T-helper 17 cell (primary cell): ENCODE measurements around the gene ABHD17A. TPM values are rescaled to one million over a fixed set of nuclear protein-coding genes. Genes with fewer than 3 reads are reported as not detected.
"Not testable (repeated sequence)": the region's sequence is repeated elsewhere in the genome, so short reads cannot be mapped to it uniquely, and the experiment has no call there.

Experiments used
- ATAC-seq: fragments of 150-1000 bp; cut with Tn5 transposase; 2 replicates; pipeline ENCODE4 v1.10.0; 2021; ENCODE audit warnings: mild to moderate bottlenecking, moderate library complexity
- DNase-seq, 3 donors: peaks; one replicate each; pipeline versions ENCODE4 v3.0.0 to v3.0.0-alpha.2; 2020 to 2021
- H3K9me3 ChIP-seq: one replicate; pipeline ENCODE4 v1.7.0; 2013; ENCODE audit warnings: low read length, mild to moderate bottlenecking; ENCODE audit not compliant: control insufficient read depth, poor library complexity, severe bottlenecking
- H3K27ac Mint-ChIP-seq: one replicate; pipeline ENCODE4 v1.8.0; 2022; ENCODE audit warnings: mild to moderate bottlenecking, moderate library complexity, mixed read lengths
- H3K27me3 Mint-ChIP-seq: one replicate; pipeline ENCODE4 v1.8.0; 2022; ENCODE audit warnings: mixed read lengths
- H3K36me3 Mint-ChIP-seq: one replicate; pipeline ENCODE4 v1.8.0; 2022; ENCODE audit warnings: low read depth, mixed read lengths
- H3K4me1 Mint-ChIP-seq: one replicate; pipeline ENCODE4 v1.8.0; 2022; ENCODE audit warnings: mild to moderate bottlenecking, mixed read lengths
- H3K4me3 Mint-ChIP-seq: one replicate; pipeline ENCODE4 v1.8.0; 2022; ENCODE audit warnings: mild to moderate bottlenecking, moderate library complexity, mixed read lengths
- total RNA-seq, 4 donors: library from RNA in 2 of 4; stranded (reverse) in 2 of 4; gene quantifications; one replicate each; pipeline ENCODE4 v1.2.3 and lab custom pipeline; 2022 to 2026

Gene ABHD17A
- total RNA-seq, 2 donors from 2014 or later, result 121 to 125 TPM

DNA sequence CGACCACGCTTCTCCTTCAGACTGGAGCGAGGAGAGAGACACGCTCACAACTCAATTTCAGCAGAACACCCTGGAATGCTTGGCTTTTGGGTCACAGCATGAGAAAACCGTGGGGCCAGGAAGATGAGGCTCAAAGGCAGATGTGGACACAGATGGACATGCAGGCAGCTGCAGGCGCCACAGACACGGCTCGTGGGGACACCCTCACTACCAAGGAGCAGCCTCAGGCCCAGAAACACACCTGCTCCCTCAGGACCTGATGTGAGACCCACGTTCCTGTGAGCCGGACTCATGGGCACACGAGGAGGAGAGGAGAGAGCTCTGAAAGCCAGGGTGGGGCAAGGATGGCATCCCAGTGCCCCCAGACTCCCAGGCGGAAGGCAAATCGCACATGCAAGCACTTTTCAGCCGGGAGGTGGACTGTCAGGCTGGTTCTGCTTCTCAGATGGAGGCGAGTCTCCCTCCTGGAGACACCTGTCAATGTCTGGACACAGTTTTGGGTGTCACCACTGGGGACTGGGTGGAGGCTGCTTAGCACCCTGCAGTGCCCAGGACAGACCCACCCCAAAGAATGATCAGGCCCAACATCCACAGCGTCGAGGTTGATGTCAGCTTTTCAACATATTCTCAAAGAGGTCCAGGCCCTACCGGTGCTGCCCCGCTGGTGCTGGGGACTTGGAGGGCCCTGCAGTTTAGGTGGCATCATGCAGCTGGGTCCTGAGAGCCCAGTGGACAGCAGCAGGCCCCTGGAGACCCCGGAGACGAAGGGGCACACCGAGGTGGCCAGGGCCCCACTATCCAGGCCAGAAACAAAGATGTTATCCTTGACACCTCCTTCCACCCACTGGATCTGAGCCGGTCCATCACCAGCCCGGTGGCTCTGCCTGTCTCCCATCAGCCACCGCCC lies 2.3 kb downstream of the ABHD17A start:
- Mint-ChIP-seq H3K4me3 (peak overlapping the region; percentile 98), H3K27me3 (no peaks in the 10 kb centered on the region), H3K27ac (peak overlapping the region; percentile 100), H3K4me1 (peaks cover 34% of the 10 kb centered on the region), H3K36me3 (peaks cover 6% of the 10 kb centered on the region)
- DNase-seq (no peak), ATAC-seq (peak; percentile 1)
- no peaks in the 10 kb centered on the region for H3K9me3 ChIP-seq

DNA sequence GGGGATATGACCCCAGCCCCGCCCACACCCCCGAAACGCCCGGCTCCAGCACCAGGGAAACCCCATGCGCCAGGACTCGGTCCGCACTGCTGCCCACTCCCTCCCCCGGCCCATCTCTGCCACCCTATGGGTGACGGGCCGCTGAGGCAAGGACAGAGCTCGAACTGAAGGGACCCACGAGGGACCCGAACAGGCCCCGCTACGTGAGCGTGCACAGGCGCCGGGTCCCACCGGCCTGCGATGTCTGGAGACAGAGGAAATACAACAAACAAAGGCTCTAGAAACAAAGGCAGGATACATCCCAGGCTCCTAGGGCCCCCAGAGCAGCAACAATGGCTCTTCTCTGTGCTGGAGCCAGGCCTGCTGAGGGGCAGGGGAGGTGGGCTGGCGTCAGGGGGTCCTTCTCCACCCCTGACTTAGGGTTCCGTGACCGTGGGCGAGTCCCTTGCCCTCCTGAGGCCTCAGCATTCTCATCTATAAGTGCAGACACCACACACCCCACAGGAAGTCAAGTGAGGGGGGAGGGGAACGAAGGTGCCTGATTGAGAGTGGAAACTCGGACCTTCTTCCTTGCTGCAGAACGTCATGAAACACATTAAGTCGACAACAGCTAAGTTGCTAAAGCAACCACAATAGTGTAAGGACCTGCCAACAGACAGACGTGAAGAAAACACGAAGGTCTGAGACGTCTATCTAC lies 3.1 kb downstream of the ABHD17A start:
- Mint-ChIP-seq H3K4me1 (peaks cover 31% of the 10 kb centered on the region), H3K4me3 (peak overlapping the region; percentile 98), H3K36me3 (peaks cover 6% of the 10 kb centered on the region), H3K27me3 (no peaks in the 10 kb centered on the region), H3K27ac (peak overlapping the region; percentile 100)
- no peaks in the 10 kb centered on the region for H3K9me3 ChIP-seq
- ATAC-seq (peak; percentile 70), DNase-seq (peak in 2 of 3 donors; percentile 50 to 51)

DNA sequence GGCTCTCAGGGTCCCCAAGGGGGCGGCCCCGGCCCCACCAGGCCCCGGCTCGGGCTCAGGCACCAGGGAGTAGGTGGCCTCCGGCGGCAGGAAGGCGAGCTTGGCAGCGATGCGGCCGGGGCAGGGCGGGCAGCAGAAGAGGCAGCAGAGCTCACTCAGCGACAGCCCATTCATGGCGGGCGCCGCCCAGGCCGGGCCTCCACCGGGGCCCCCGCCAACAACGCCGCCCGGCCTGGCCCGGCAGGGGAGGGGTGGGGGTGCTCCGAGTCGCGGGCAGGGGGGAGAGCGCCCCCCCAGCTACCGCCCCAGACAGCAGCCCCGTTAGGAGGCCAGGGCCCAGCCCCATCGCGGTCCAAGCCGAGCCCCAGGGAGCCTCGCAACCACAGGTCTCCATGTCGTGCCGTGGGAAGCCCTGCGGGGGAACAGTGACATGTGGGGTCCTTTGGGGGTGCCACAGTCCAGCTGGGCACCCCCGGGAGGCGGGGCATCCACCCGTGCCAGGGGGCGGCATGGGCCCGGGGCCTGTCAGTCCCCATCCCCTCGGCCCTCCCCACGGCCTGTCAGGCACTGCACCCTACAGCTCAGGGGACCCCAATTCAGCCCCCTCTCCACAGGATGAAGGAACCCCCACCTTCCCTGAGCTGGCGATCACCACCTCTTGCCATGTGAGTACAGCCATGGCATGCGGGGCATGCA lies 3.8 kb downstream of the ABHD17A start:
- H3K4me3 Mint-ChIP-seq, result peak overlapping the region; percentile 98
- not testable (repeated sequence) for ATAC-seq, H3K36me3 Mint-ChIP-seq, H3K9me3 ChIP-seq, DNase-seq, H3K27me3 Mint-ChIP-seq
- peak overlapping the region; percentile 100 for H3K27ac Mint-ChIP-seq
- H3K4me1 Mint-ChIP-seq, result peaks cover 31% of the 10 kb centered on the region

DNA sequence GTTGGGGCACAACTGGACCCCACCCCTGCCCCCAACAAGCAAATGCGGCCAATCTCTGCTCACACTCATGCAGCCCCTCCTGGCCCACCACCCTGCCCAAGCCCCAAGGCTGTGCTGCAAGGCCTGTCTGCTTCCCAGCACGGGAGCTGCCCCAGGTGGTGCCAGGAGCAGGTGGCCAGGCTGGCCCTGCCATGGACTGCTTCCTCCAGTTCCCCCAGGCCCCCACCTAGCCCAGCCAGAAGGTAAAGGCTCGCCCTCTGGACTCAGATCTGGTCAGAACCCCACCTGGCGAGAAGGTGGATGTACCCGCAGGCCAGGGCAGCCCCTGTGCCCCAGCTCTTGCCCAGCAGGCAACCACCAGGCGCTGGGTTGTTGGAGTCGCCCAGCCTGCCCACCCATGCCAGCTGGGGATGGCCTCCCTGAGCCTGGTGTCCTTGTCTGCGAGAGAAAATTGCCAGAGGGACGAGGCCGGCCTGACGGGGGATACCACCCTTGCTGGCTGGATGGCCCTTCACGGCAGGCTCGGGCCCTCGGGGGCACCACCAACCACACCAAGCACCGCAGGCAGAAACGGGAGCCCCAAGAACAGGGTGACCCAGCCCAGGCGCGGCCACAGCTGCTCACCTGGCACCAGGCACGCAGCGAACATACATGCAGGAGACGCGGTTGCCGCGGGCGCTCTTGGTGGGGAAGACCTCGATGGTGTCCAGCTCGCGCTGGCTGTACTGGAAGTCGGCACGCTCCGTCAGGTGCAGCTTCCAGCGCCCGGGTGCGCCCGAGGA lies 4.5 kb downstream of the ABHD17A start:
- Mint-ChIP-seq H3K4me3 (no peak overlapping the region), H3K4me1 (peaks cover 37% of the 10 kb centered on the region), H3K27ac (peak overlapping the region; percentile 32), H3K27me3 (no peaks in the 10 kb centered on the region), H3K36me3 (peaks cover 6% of the 10 kb centered on the region)
- H3K9me3 ChIP-seq, result no peaks in the 10 kb centered on the region
- no peak for ATAC-seq
- no peak for DNase-seq

DNA sequence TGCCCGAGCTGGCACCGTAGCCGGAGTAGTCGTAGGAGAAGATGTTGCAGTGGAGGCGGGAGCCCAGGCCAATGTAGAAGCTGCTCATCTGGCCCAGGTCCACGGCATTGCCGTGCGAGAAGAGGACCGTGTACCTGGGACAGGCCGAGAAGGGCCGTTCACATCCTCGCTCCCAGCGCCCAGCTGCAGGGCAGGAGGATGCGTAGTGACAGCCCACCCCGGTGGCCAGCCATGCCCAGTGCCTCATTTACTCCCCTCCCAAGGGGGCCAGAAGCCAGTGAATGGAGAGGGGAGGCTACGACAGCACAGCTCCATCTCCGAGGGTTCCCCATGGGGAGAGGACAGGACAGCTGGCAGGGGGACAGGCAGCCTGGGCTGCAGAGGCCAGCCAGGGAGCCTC lies 5.3 kb downstream of the ABHD17A start:
- Mint-ChIP-seq H3K4me1 (peaks cover 39% of the 10 kb centered on the region), H3K27ac (peak overlapping the region; percentile 32)
- H3K9me3 ChIP-seq, H3K36me3 Mint-ChIP-seq, ATAC-seq, DNase-seq, H3K4me3 Mint-ChIP-seq, H3K27me3 Mint-ChIP-seq: not testable (repeated sequence)

DNA sequence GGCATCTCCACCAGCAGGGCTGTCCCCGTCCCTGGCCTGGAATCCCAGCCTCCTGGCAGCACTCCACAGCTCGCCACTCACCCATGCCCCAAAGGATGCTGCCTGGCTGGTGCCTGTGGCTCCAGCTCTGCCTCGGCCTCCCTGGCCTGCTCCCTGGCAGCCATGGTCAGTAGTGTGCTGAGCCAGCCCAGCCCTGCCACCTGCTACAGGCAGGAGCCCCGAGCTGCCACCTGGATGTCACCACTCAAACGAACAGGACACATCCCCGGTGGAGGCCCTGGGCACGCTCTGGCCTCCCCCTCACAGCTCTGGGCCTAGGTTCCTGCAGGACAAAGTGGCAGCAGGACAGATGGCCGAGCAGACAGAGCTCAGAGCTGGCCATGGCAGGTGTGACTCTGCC lies 6.7 kb downstream of the ABHD17A start:
- H3K36me3 Mint-ChIP-seq, H3K27me3 Mint-ChIP-seq, DNase-seq, ATAC-seq, H3K9me3 ChIP-seq: not testable (repeated sequence)
- Mint-ChIP-seq H3K27ac (peak overlapping the region; percentile 67), H3K4me3 (peak overlapping the region; percentile 61), H3K4me1 (peaks cover 38% of the 10 kb centered on the region)

DNA sequence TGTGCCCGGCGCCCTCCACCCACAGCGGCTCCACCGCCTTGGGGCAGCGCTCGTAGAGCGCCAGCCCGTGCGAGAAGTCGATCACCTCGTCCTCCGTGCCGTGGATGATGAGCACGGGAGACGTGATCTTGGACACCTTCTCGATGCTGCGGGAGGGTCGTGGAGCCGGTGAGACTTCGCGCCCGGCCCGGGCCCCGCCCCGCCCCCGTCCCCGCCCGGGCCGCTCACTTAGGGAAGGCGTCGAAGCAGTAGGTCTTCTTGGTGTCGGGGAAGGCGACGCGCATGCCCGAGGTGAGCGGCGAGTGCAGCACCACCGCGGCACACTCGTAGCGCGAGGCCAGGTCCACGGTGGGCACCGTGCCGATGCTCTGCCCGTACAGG lies 8.0 kb downstream of the ABHD17A start:
- peak in 1 of 3 donors; percentile 6 for DNase-seq
- not testable (repeated sequence) for ATAC-seq, H3K27ac Mint-ChIP-seq, H3K4me3 Mint-ChIP-seq, H3K36me3 Mint-ChIP-seq, H3K27me3 Mint-ChIP-seq, H3K9me3 ChIP-seq
- H3K4me1 Mint-ChIP-seq, result peaks cover 27% of the 10 kb centered on the region

DNA sequence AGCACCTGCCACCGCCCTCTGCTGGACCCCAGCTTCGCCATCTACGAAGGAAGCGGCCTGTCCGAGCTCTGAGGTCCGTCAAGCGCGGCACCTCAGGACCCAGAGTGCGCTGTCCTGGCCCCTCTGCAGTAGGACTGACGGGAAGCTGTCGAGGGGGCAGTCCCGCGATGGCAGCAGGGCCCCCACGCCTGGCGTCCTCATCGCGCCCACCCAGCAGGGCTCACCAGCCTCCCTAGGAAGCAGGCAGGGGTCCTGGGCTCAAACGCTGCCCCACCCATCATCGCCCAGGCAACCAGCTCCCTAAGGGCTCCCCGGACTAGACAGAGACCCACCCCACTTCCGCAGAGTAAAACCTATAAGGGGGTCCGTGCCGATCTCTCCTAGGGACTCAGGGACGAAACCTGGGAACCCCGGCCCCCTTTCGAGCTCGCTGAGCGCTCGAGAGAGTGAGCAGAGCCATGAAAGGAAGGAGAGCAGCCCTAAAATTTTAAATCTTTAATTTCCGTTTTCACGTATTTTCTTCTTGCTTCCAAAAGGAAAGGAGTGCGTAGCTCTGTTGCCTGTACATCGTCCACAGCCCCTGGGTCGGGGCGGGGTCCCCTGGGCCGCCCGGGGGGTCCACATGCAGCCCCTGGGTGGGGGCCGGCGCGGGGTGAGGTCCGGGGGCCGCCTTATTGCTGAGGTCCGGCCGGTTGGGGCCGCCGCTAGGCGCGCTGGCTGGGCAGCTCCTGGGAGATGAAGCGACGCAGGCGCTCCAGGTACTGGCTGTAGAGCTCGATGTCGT lies 8.6 kb downstream of the ABHD17A start:
- not testable (repeated sequence) for H3K36me3 Mint-ChIP-seq, H3K27me3 Mint-ChIP-seq, H3K9me3 ChIP-seq
- ATAC-seq, result peak; percentile 7
- Mint-ChIP-seq H3K4me3 (peak overlapping the region; percentile 97), H3K27ac (peak overlapping the region; percentile 92), H3K4me1 (peaks cover 23% of the 10 kb centered on the region)
- peak in 1 of 3 donors; percentile 11 for DNase-seq

DNA sequence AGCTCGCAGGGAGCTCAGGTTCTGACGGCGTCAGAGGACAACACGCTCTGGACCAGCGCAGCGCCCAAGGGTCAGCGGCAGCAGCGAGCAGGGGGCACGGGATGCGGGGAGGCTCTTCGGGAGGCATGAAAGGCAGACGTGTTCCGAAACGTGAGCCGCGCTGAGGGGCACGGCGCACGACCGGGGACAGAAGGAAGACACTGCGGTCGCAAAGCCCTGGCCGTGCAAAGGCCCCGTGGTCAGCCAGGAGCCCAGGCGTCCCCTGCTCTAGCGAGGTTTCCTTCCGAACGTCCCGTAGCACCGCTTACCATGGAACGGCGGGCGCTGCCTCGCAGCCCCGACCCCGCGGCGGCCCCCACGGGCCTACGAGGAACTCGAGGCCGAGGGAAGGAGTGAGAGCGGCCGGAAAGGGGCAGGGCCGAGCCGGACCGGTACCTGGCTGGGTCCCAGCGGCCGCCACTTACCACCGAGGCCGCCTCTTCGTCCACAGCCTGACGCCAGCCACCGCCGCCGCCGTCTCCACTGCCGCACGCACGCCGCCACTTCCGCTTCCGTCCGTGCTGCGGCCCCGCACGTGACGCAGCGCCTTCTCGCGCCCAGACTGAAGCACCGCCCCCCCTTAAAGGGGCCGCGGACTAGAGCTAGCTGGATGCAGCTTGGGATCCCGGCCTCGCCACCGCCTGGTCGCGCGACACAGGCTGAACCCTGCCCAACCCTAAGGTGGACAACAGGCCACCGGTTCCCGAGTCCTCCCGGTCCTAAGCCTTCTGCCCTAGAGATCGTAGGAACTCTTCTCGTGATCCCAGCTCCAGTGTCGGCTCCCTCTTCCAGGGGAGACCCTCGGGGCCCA lies 9.4 kb downstream of the ABHD17A start:
- peak; percentile 78 to 83 (median 79) for DNase-seq

DNA sequence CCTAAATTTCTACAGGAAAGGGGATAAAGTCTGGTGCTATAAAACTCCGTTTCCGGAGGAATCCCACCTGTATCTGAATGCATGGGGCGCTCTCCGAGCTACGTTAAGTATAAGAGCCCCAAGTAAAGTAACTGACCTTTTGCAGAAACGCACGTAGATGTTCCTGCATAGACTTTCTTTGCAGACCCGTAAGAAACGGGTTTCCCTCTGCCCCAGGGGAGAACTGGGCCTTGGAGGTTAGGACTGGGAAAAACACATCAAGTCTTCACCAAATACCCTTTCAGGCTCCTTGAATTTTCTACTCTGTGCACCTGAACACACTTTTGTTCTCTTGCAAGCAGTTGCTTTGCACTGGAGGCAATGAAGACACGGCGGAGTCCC lies 10.0 kb downstream of the ABHD17A start:
- H3K27me3 Mint-ChIP-seq, DNase-seq, H3K9me3 ChIP-seq, H3K36me3 Mint-ChIP-seq: not testable (repeated sequence)
- H3K4me1 Mint-ChIP-seq, result peaks cover 25% of the 10 kb centered on the region
- H3K27ac Mint-ChIP-seq, result peak overlapping the region; percentile 92
- H3K4me3 Mint-ChIP-seq, result peak overlapping the region; percentile 97
- peak; percentile 2 for ATAC-seq

More for the DNA sequence above, 9.4 kb downstream of the ABHD17A start:
- Mint-ChIP-seq H3K27ac (peak overlapping the region; percentile 92), H3K4me3 (peak overlapping the region; percentile 97), H3K27me3 (no peaks in the 10 kb centered on the region), H3K4me1 (peaks cover 23% of the 10 kb centered on the region), H3K36me3 (no peaks in the 10 kb centered on the region)
- H3K9me3 ChIP-seq, result no peaks in the 10 kb centered on the region
- ATAC-seq, result peak; percentile 94

DNA sequence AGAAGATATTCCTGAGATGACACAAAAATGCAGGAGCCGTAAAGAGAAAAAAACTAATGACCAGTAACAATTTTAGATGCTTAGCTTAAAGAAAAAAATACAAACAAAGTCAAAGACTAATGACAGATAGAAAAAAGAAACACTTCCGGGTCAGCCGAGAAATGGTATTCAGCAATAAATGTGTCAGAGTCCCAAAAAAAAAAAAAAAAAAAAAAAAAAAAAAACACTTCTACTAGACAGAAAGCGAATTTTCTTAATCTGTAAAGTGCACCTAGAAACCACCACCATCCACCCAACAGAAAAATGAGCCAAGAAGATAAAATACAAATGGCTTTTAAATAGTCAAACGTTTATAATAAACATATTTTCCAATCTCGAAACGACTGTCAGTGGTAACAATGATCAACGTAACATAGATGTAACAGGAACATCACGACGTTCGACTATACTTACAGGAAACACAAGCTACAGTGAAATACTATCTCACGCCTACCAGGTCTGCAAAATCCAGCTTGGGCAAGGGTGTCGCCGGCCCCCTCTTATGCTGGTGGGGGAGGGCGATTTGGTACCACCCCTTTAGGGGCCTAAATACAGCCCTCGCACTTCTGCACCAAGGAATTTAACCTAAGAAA lies 10.6 kb downstream of the ABHD17A start:
- peak; percentile 47 for ATAC-seq

More for the DNA sequence above, 10.6 kb downstream of the ABHD17A start:
- no peaks in the 10 kb centered on the region for H3K9me3 ChIP-seq
- no peaks in the 10 kb centered on the region for H3K27me3 Mint-ChIP-seq
- H3K27ac Mint-ChIP-seq, result peak overlapping the region; percentile 92
- DNase-seq, result peak in 1 of 3 donors; percentile 7
- H3K4me1 Mint-ChIP-seq, result peaks cover 25% of the 10 kb centered on the region
- peak overlapping the region; percentile 97 for H3K4me3 Mint-ChIP-seq
- H3K36me3 Mint-ChIP-seq, result no peaks in the 10 kb centered on the region
